Hair follicular keratinocyte (primary cell): ENCODE data around the gene ADAMTS7. TPM values are rescaled to one million over a fixed set of nuclear protein-coding genes. Genes with fewer than 3 reads are reported as not detected.

Experiments
- total RNA-seq: library from RNA; depleted of rRNA; stranded (reverse); fragments of >200 nt; gene quantifications from 2 replicates; pipeline ENCODE4 v1.2.3, GENCODE V29; 2015

Gene ADAMTS7, protein sequence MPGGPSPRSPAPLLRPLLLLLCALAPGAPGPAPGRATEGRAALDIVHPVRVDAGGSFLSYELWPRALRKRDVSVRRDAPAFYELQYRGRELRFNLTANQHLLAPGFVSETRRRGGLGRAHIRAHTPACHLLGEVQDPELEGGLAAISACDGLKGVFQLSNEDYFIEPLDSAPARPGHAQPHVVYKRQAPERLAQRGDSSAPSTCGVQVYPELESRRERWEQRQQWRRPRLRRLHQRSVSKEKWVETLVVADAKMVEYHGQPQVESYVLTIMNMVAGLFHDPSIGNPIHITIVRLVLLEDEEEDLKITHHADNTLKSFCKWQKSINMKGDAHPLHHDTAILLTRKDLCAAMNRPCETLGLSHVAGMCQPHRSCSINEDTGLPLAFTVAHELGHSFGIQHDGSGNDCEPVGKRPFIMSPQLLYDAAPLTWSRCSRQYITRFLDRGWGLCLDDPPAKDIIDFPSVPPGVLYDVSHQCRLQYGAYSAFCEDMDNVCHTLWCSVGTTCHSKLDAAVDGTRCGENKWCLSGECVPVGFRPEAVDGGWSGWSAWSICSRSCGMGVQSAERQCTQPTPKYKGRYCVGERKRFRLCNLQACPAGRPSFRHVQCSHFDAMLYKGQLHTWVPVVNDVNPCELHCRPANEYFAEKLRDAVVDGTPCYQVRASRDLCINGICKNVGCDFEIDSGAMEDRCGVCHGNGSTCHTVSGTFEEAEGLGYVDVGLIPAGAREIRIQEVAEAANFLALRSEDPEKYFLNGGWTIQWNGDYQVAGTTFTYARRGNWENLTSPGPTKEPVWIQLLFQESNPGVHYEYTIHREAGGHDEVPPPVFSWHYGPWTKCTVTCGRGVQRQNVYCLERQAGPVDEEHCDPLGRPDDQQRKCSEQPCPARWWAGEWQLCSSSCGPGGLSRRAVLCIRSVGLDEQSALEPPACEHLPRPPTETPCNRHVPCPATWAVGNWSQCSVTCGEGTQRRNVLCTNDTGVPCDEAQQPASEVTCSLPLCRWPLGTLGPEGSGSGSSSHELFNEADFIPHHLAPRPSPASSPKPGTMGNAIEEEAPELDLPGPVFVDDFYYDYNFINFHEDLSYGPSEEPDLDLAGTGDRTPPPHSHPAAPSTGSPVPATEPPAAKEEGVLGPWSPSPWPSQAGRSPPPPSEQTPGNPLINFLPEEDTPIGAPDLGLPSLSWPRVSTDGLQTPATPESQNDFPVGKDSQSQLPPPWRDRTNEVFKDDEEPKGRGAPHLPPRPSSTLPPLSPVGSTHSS (N-terminal part only)
- total RNA-seq: 0.76 and 1.0 TPM in 2 replicates

DNA sequence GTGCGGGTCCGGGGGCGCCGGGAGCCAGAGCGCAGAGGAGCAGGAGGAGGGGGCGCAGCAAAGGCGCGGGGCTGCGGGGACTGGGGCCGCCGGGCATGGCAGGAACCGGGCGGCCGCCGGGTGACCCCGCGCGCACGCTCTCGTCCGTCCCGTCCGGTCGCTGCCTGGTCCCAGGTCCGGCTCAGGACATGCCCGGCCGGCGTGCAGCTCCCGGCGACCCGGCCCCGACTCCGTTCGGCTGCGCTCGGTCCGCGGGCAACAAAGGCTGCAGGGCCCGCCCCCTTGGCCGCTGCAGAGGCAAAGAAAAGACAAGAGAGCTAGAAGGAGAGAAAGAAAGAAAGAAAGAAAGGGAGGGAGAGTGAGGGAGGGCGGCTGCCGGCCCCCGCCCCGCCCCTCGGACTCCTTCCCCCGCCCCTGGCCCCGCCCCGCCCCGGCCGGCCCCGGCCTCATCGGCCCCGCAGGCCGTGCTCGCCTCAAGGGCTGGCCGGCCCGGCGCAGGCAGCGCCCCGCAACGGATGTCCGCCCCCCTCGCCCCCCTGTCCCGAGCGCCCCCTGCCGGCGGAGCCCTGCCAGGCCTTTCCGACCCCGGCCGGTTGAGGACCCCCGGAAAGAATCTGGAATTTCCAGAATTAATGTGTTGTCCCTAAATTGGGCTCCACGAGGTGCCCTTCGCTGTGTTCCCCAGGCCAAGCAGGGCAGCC, at the start of gene ADAMTS7:
TSS of gene ADAMTS7 (minus strand) at position 341 of the 701 bp plus-strand sequence. CDS start at position 97, 244 bp downstream.

Other genes with a start within 250 kb of the ADAMTS7 start
- gene CHRNA5, start 245.9 kb downstream of the ADAMTS7 start, total RNA-seq: 1.4 and 3.8 TPM in 2 replicates
- gene CHRNA3, start 190.5 kb downstream of the ADAMTS7 start, total RNA-seq: not detected in 2 replicates
- not detected in 2 replicates for gene CHRNB4, start 170.3 kb downstream of the ADAMTS7 start, total RNA-seq
- gene MORF4L1, start 61.4 kb upstream of the ADAMTS7 start, total RNA-seq: 181 and 259 TPM in 2 replicates
- gene CTSH, start 133.6 kb upstream of the ADAMTS7 start, total RNA-seq: 3.5 and 4.3 TPM in 2 replicates